GM21423 (cell line): ENCODE measurements around the gene PASK.
"Not testable (repeated sequence)": the region's sequence is repeated elsewhere in the genome, so short reads cannot be mapped to it uniquely, and the experiment has no call there.

Experiments
- ATAC-seq: cut with Tn5 transposase; IDR thresholded peaks from one replicate; pipeline ENCODE4 v1.9.1; 2021; ENCODE audit warnings: mild to moderate bottlenecking, moderate library complexity; ENCODE audit not compliant: unreplicated experiment

The PASK gene

GRCh38 chr2:241107031-241107783 is 42.1 kb downstream of the PASK start:
- no peak for ATAC-seq

- no peak for ATAC-seq
Observed at GRCh38 chr2:241105641-241106040, 43.6 kb downstream of the PASK start.

- ATAC-seq, result not testable (repeated sequence)
Observed at GRCh38 chr2:241104611-241105010, 44.7 kb downstream of the PASK start.

GRCh38 chr2:241103176-241103595 is 46.1 kb downstream of the PASK start:
- ATAC-seq, result no peak

GRCh38 chr2:241102239-241102803 is 47.0 kb downstream of the PASK start, which contains the start of gene MTERF4:
MTERF4 (minus strand) TSS chr2:241102287; CDS start chr2:241102273, 14 bp downstream.
- ATAC-seq, result peak; percentile 90

GRCh38 chr2:241099246-241099645 is 50.0 kb downstream of the PASK start:
- no peak for ATAC-seq

- no peak for ATAC-seq
Observed at GRCh38 chr2:241096979-241097378, 52.3 kb downstream of the PASK start.

- no peak for ATAC-seq
Observed at GRCh38 chr2:241095594-241096290, 53.5 kb downstream of the PASK start.

GRCh38 chr2:241094924-241095420 is 54.3 kb downstream of the PASK start:
- no peak for ATAC-seq

GRCh38 chr2:241094172-241094571 is 55.1 kb downstream of the PASK start:
- no peak for ATAC-seq

- ATAC-seq, result not testable (repeated sequence)
Observed at GRCh38 chr2:241093133-241093781, 56.0 kb downstream of the PASK start.

GRCh38 chr2:241092677-241093076 is 56.6 kb downstream of the PASK start:
- ATAC-seq, result no peak

GRCh38 chr2:241091734-241092445 is 57.4 kb downstream of the PASK start:
- ATAC-seq, result no peak

- ATAC-seq, result no peak
Observed at GRCh38 chr2:241091201-241091600, 58.1 kb downstream of the PASK start.

GRCh38 chr2:241088791-241089732 is 60.2 kb downstream of the PASK start:
- no peak for ATAC-seq

- ATAC-seq, result no peak
Observed at GRCh38 chr2:241088376-241088775, 60.9 kb downstream of the PASK start.

GRCh38 chr2:241087420-241088268 is 61.6 kb downstream of the PASK start:
- ATAC-seq, result no peak

- no peak for ATAC-seq
Observed at GRCh38 chr2:241084856-241085444, 64.3 kb downstream of the PASK start.
